Stomach (tissue), 4 donors: ENCODE results near the gene ANKRD23.

Experiments
- CTCF ChIP-seq, 7 experiments: fragments of 450-650 bp in 4 of 7; fragments of 200-600 bp in 3 of 7; sonication (generic) in 3 of 7; IDR thresholded peaks; one replicate each; pipeline ENCODE4 v1.5.1; 2016 to 2019; ENCODE audit warnings: antibody characterized with exemption in 7 of 7, control low read depth in 2 of 7, mild to moderate bottlenecking in 1 of 7
- EP300 ChIP-seq: sonication (generic); formaldehyde crosslinking; IDR thresholded peaks from one replicate; pipeline ENCODE4 v1.6.1; 2017; ENCODE audit warnings: antibody characterized with exemption
- POLR2A ChIP-seq, 4 donors: fragments of 450-650 bp; IDR thresholded peaks; one replicate each; pipeline ENCODE4 v1.6.1; 2016; ENCODE audit warnings: antibody characterized with exemption in 4 of 4, control low read depth in 2 of 4, mild to moderate bottlenecking in 1 of 4, moderate library complexity in 1 of 4

GRCh38 chr2:96798733-96799622, 44.8 kb downstream of the ANKRD23 start:
- TF ChIP-seq CTCF (IDR thresholded peaks at IDR 0.05) (no peak), POLR2A (IDR thresholded peaks at IDR 0.05) (no peak), EP300 (no peak)
